Activated naive CD4-positive, alpha-beta T cell treated with anti-CD3 and anti-CD28 coated beads, Interleukin-2, amount 50 U/mL, for 72 hours (primary cell): ENCODE results near the gene ADAMTSL2. TPM values are rescaled to one million over a fixed set of nuclear protein-coding genes. Genes with fewer than 3 reads are reported as not detected.

Experiments
- ATAC-seq, 2 donors: fragments of 150-1000 bp; cut with Tn5 transposase; 2 replicates each; pipeline ENCODE4 v1.10.0; 2021; ENCODE audit warnings: mild to moderate bottlenecking in 2 of 2, moderate library complexity in 2 of 2
- DNase-seq, 2 donors: peaks; one replicate each; pipeline ENCODE4 v3.0.0; 2021 to 2022; ENCODE audit warnings: low spot score in 2 of 2
- H3K27ac Mint-ChIP-seq, 2 donors: one replicate each; pipeline ENCODE4 v1.8.0; 2022; ENCODE audit warnings: mild to moderate bottlenecking in 2 of 2, mixed read lengths in 2 of 2
- H3K36me3 Mint-ChIP-seq, 2 donors: one replicate each; pipeline ENCODE4 v1.8.0; 2022; ENCODE audit warnings: mixed read lengths in 2 of 2
- H3K9me3 Mint-ChIP-seq, 2 donors: one replicate each; pipeline ENCODE4 v1.8.0; 2022; ENCODE audit warnings: mixed read lengths in 2 of 2
- total RNA-seq, 2 donors: library from RNA; stranded (reverse); gene quantifications; one replicate each; pipeline ENCODE4 v1.2.3, GENCODE V29; 2022

Gene ADAMTSL2
- total RNA-seq, 2 donors from 2014 or later = 0.11 to 1.2 TPM

- DNase-seq (no peak), ATAC-seq (no peak)
- Mint-ChIP-seq H3K36me3 (peaks cover 13 to 16% of the 10 kb centered on the region in 2 donors), H3K27ac (no peak overlapping the region), H3K9me3 (peaks cover 9 to 10% of the 10 kb centered on the region in 2 donors)
Observed at GRCh38 chr9:133593587-133594253, 59.2 kb downstream of the ADAMTSL2 start.

- Mint-ChIP-seq H3K9me3 (peaks cover 9 to 10% of the 10 kb centered on the region in 2 donors), H3K27ac (no peak overlapping the region), H3K36me3 (peaks cover 13 to 16% of the 10 kb centered on the region in 2 donors)
- ATAC-seq (no peak), DNase-seq (no peak)
Observed at GRCh38 chr9:133594310-133594709, 59.8 kb downstream of the ADAMTSL2 start.

- Mint-ChIP-seq H3K36me3 (peaks cover 13 to 16% of the 10 kb centered on the region in 2 donors), H3K9me3 (peaks cover 9 to 10% of the 10 kb centered on the region in 2 donors), H3K27ac (no peak overlapping the region)
- no peak for ATAC-seq
- DNase-seq = no peak
Observed at GRCh38 chr9:133595910-133596309, 61.4 kb downstream of the ADAMTSL2 start.

- peaks cover 9 to 10% of the 10 kb centered on the region in 2 donors for H3K9me3 Mint-ChIP-seq
- ATAC-seq = no peak
- DNase-seq = no peak
- no peak overlapping the region for H3K27ac Mint-ChIP-seq
- H3K36me3 Mint-ChIP-seq = peaks cover 13 to 16% of the 10 kb centered on the region in 2 donors
Observed at GRCh38 chr9:133597316-133597957, 62.9 kb downstream of the ADAMTSL2 start.

DNA sequence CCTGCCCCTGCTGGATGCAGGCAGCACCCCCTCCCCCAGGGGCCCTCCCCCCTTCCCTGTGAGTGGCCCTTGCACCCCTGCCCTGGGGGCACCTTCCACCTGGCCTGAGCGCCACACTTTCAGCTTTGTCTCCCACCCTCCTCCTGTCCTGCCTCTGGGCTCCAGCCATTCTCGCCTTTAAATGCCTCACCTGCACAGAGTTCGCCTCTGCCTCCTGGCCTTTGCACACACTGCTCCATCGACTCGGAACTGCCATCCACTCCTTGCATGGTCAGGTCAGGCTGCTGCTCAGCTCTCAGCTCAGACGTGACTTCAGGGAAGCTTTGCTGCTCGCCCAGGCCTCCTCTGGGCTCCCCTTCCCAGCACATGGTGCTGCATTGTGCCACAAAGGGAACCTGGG lies 64.5 kb downstream of the ADAMTSL2 start:
- H3K9me3 Mint-ChIP-seq = peaks cover 9 to 10% of the 10 kb centered on the region in 2 donors
- ATAC-seq (no peak), DNase-seq (no peak)
- H3K27ac Mint-ChIP-seq = no peak overlapping the region
- peaks cover 13 to 16% of the 10 kb centered on the region in 2 donors for H3K36me3 Mint-ChIP-seq

DNA sequence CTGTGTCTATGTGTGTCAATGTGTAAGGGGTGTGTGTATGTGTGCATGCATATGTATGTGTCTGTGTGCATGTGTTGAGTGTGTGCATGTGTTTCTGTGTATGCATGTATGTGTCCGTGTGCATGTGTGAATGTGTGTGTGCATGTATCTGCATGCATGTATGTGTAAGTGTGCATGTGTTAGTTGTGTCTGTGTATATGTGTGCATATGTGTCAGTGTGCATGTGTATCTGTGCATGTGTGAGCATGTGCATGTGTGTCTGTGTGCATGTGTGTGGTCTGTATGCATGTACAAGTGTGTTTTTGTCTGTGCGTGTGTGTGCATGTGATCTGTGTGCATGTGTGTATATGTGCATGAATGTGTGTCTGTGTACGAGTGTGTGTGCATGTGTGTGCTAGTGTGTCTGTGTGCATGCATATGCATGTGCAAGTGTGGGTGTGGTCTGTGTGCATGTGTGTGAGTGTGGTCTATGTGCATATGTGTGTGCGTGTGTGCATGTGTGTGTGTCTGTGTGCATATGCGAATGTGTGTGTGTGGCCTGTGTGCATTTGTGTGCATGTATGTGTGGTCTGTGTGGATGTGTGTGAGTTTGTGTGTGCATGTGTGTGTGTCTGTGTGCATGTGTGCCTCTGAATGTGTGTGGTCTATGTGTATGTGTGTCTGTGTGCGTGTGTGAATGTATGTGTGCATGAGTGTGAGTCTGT lies 65.1 kb downstream of the ADAMTSL2 start:
- ATAC-seq (no peak), DNase-seq (no peak)
- H3K27ac Mint-ChIP-seq = no peak overlapping the region
- H3K9me3 Mint-ChIP-seq = peaks cover 9 to 10% of the 10 kb centered on the region in 2 donors
- peaks cover 13 to 16% of the 10 kb centered on the region in 2 donors for H3K36me3 Mint-ChIP-seq

- H3K27ac Mint-ChIP-seq = no peak overlapping the region
- no peak for ATAC-seq
- DNase-seq = no peak
- peaks cover 13 to 16% of the 10 kb centered on the region in 2 donors for H3K36me3 Mint-ChIP-seq
- peaks cover 9 to 10% of the 10 kb centered on the region in 2 donors for H3K9me3 Mint-ChIP-seq
Observed at GRCh38 chr9:133600739-133601138, 66.2 kb downstream of the ADAMTSL2 start.

- Mint-ChIP-seq H3K9me3 (peaks cover 9 to 10% of the 10 kb centered on the region in 2 donors), H3K27ac (no peak overlapping the region), H3K36me3 (peaks cover 12 to 15% of the 10 kb centered on the region in 2 donors)
- no peak for ATAC-seq
- no peak for DNase-seq
Observed at GRCh38 chr9:133601746-133602145, 67.2 kb downstream of the ADAMTSL2 start.

DNA sequence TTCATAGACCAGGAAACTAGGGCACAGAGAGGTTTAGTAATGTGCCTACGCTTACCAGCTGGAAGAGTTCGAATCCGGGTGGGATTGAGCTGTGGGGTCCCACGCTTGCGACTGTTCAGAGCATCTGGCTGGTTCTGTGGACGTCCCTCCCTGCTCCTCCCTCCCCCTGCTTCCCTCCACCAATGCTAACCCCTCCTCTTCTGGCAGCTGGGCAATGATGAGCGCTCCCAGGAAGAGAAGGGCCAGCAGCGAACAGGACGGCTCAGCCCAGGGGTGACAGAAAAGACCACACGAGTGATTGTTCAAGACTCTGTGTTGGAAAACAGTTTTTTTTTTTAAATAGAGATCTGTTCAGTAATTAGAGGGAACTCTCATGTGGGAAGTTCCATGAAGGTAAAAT lies 67.8 kb downstream of the ADAMTSL2 start:
- Mint-ChIP-seq H3K36me3 (peaks cover 7 to 10% of the 10 kb centered on the region in 2 donors), H3K9me3 (peaks cover 4% of the 10 kb centered on the region in 2 donors)

GRCh38 chr9:133603135-133603927 lies 68.8 kb downstream of the ADAMTSL2 start:
- Mint-ChIP-seq H3K9me3 (no peaks in the 10 kb centered on the region), H3K27ac (no peak overlapping the region), H3K36me3 (no peaks in the 10 kb centered on the region)
- no peak for DNase-seq
- no peak for ATAC-seq

More for the DNA sequence above, 67.8 kb downstream of the ADAMTSL2 start:
- H3K27ac Mint-ChIP-seq = no peak overlapping the region
- ATAC-seq = no peak
- no peak for DNase-seq

DNA sequence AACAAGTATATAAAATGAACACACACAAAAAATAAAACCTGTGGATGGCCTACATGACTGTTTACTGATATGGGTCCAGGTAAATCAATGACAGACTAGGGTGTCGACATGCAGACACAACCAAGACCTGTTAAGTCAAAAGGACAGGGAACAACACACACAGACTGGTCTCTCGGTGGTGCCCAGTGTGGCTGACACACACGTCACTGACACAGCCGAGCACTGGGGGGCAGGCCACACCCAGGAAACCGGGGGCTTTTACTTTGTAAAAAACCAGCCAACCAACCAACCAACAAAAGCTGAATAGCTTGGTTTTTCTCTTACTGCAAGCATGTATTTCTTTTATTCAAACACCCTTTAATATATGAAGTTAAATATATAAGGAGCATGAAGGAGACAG lies 69.7 kb downstream of the ADAMTSL2 start:
- H3K27ac Mint-ChIP-seq = no peak overlapping the region
- DNase-seq = no peak
- ATAC-seq = peak; percentile 58 to 62
- H3K9me3 Mint-ChIP-seq = no peaks in the 10 kb centered on the region
- H3K36me3 Mint-ChIP-seq = no peaks in the 10 kb centered on the region

DNA sequence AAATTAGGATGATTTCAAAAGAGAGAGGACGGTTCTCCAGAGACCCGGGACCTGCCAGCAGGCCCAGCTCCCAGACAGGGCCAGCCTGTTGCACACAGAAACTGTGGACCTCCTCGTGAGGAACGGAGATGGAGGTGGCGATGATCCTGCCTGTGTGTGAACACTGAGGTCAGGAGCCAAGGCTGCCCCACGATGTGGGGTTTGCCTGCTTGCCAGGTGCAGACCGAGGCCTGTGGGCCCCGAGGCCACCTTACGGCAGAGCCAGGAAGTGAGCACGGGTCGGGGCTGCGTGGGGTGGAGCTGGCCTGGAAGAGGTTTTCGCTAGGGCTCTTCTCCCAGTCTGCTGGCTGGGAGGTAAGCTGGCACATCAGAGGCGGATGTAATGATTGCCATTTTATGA lies 70.4 kb downstream of the ADAMTSL2 start:
- Mint-ChIP-seq H3K9me3 (no peaks in the 10 kb centered on the region), H3K36me3 (peaks cover 0 to 3% of the 10 kb centered on the region in 2 donors), H3K27ac (no peak overlapping the region)
- DNase-seq (no peak), ATAC-seq (no peak)

- no peak for ATAC-seq
- no peak overlapping the region for H3K27ac Mint-ChIP-seq
- DNase-seq = no peak
- peaks cover 0 to 4% of the 10 kb centered on the region in 2 donors for H3K36me3 Mint-ChIP-seq
- H3K9me3 Mint-ChIP-seq = no peaks in the 10 kb centered on the region
Observed at GRCh38 chr9:133605446-133605845, 70.9 kb downstream of the ADAMTSL2 start.

DNA sequence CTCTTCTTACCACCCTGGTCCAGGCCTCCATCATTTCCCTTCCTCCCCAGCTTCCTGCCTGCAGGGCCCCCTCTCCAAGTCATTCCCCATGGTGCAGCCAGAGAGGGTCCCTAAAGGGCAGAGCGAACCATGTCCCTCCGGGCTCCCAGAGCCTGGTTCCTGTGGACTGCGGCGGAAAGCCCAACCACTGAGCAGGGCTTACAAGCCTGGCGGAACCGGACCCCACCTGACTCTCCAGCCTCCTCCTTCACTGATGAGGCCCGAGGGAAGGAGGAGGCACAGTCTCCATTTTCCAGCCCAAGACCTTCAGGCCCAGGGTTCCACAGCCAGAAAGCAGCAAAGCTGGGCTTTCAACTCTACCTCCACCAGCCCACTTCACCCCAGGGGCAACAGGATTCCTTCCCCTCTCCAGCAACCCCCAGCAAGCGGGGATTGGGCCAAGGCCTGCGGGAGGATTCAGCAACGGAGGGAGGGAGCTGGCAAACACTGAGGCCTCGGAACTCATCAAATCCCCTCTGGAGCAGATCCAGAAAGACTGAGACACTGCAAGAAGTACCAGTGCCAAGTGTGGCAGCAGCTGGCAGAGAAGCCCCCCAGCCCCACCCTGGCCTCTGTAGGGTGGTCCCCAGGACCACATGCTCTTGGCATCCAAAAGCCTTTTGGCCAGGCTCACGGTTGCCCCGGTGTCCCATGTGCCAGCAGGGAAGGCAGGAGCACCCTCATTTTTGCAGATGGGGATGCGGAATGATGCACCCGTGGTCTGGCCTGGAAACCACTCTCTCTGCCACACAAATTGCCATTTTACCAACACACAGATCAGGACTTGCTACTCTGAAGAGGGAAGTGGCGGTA lies 71.6 kb downstream of the ADAMTSL2 start:
- H3K36me3 Mint-ChIP-seq = peaks cover 0 to 4% of the 10 kb centered on the region in 2 donors
- H3K9me3 Mint-ChIP-seq = no peaks in the 10 kb centered on the region
- ATAC-seq (no peak), DNase-seq (no peak)
- no peak overlapping the region for H3K27ac Mint-ChIP-seq

- H3K27ac Mint-ChIP-seq = no peak overlapping the region
- ATAC-seq (no peak), DNase-seq (no peak)
- no peaks in the 10 kb centered on the region for H3K9me3 Mint-ChIP-seq
- H3K36me3 Mint-ChIP-seq = peaks cover 0 to 4% of the 10 kb centered on the region in 2 donors
Observed at GRCh38 chr9:133606708-133607025, 72.2 kb downstream of the ADAMTSL2 start.

DNA sequence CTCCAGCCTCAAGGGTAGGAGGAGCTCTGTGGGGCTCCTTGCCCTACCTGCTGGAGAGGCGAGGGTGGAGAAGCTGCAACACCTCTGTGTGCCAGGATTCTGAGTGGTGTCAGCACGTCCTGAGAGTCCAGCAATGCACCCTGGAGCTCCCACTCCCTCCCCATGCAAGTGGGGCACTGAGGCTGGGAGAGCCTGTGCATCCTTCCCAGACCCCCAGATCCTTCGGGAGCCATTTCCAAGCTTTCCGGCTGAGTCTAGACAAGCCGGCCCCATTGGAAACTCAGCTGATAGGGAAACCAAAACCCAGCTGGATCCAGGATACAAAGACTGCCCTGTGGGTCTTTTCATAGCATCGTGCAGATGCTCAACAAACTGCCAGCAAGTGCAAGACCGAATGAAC lies 72.9 kb downstream of the ADAMTSL2 start:
- DNase-seq (no peak), ATAC-seq (no peak)
- Mint-ChIP-seq H3K27ac (no peak overlapping the region), H3K36me3 (peaks cover 0 to 4% of the 10 kb centered on the region in 2 donors), H3K9me3 (no peaks in the 10 kb centered on the region)
